WTC11 (cell line): Measurements from ENCODE around the gene PAK1. TPM values are rescaled to one million over a fixed set of nuclear protein-coding genes. Genes with fewer than 3 reads are reported as not detected.
"Not testable (repeated sequence)": the region's sequence is repeated elsewhere in the genome, so short reads cannot be mapped to it uniquely, and the experiment has no call there.

Source experiments
- ATAC-seq: fragments of 200-7000 bp; cut with Tn5 transposase; 2 replicates; pipeline ENCODE4 v1.10.0; 2021; ENCODE audit warnings: mild to moderate bottlenecking, moderate library complexity
- CTCF ChIA-PET: fragments of 300-600 bp; sonication (Branson Sonifier 250); formaldehyde crosslinking; loops from one replicate; lab custom pipeline; 2021; ENCODE audit warnings: antibody characterized with exemption; lab: Charles Lee
- POLR2A ChIA-PET: fragments of 350-600 bp; sonication (Branson Sonifier 250); formaldehyde crosslinking; loops from one replicate; lab custom pipeline; 2021; ENCODE audit warnings: antibody characterized with exemption; lab: Charles Lee
- DNase-seq: peaks from one replicate; pipeline ENCODE4 v3.0.0; 2021; ENCODE audit warnings: low spot score
- H3K27ac Mint-ChIP-seq: 2 replicates; pipeline ENCODE4 v1.8.0; 2021; ENCODE audit warnings: mixed read lengths
- H3K27me3 Mint-ChIP-seq: 2 replicates; pipeline ENCODE4 v1.8.0; 2021; ENCODE audit warnings: low read depth, mild to moderate bottlenecking, moderate library complexity, mixed read lengths
- H3K36me3 Mint-ChIP-seq: 2 replicates; pipeline ENCODE4 v1.8.0; 2021; ENCODE audit warnings: mixed read lengths
- H3K4me1 Mint-ChIP-seq: 2 replicates; pipeline ENCODE4 v1.8.0; 2022; ENCODE audit warnings: mixed read lengths
- H3K4me3 Mint-ChIP-seq: 2 replicates; pipeline ENCODE4 v1.8.0; 2021; ENCODE audit warnings: mild to moderate bottlenecking, moderate library complexity, mixed read lengths
- H3K9me3 Mint-ChIP-seq: 2 replicates; pipeline ENCODE4 v1.8.0; 2021; ENCODE audit warnings: mixed read lengths
- AFF4 ChIP-seq: sonication (generic); formaldehyde crosslinking; IDR thresholded peaks from 2 replicates; pipeline ENCODE4 v1.8.1; 2023; ENCODE audit warnings: mild to moderate bottlenecking, missing genetic modification reagents, borderline replicate concordance
- AR ChIP-seq: fragments of 250-450 bp; sonication (Bioruptor Pico); IDR thresholded peaks from 2 replicates; pipeline ENCODE4 v1.9.0; 2021; ENCODE audit warnings: mild to moderate bottlenecking
- EMX1 ChIP-seq: fragments of 250-450 bp; sonication (Bioruptor Pico); IDR thresholded peaks from 2 replicates; pipeline ENCODE4 v1.8.0; 2021; ENCODE audit warnings: mild to moderate bottlenecking
- ESRRA ChIP-seq: sonication (generic); formaldehyde crosslinking; IDR thresholded peaks from 2 replicates; pipeline ENCODE4 v1.8.1; 2022; ENCODE audit warnings: mild to moderate bottlenecking, missing genetic modification reagents, borderline replicate concordance
- GRHL2 ChIP-seq: fragments of 250-450 bp; sonication (Bioruptor Pico); IDR thresholded peaks from 2 replicates; pipeline ENCODE4 v1.8.0; 2022; ENCODE audit warnings: mild to moderate bottlenecking, moderate library complexity; ENCODE audit not compliant: insufficient replicate concordance, severe bottlenecking
- HMGA2 ChIP-seq: fragments of 250-450 bp; sonication (Bioruptor Pico); IDR thresholded peaks from 2 replicates; pipeline ENCODE4 v1.4.0; 2021; ENCODE audit warnings: mild to moderate bottlenecking, moderate library complexity
- MLX ChIP-seq: sonication (generic); formaldehyde crosslinking; IDR thresholded peaks from 2 replicates; pipeline ENCODE4 v1.8.1; 2023; ENCODE audit warnings: mild to moderate bottlenecking, missing genetic modification reagents, moderate library complexity
- NFYB ChIP-seq: sonication (generic); formaldehyde crosslinking; conservative IDR thresholded peaks from 2 replicates; pipeline ENCODE4 v1.8.0; 2022; ENCODE audit warnings: low read depth, missing genetic modification reagents
- PREB ChIP-seq: sonication (generic); formaldehyde crosslinking; IDR thresholded peaks from 2 replicates; pipeline ENCODE4 v1.8.1; 2022; ENCODE audit warnings: mild to moderate bottlenecking, missing genetic modification reagents, moderate library complexity, borderline replicate concordance
- RELA ChIP-seq: sonication (generic); formaldehyde crosslinking; IDR thresholded peaks from 2 replicates; pipeline ENCODE4 v1.8.1; 2022; ENCODE audit warnings: missing genetic modification reagents, mild to moderate bottlenecking, borderline replicate concordance
- SMAD4 ChIP-seq: sonication (generic); formaldehyde crosslinking; IDR thresholded peaks from 2 replicates; pipeline ENCODE4 v1.8.0; 2022; ENCODE audit warnings: mild to moderate bottlenecking, missing genetic modification reagents
- TEAD4 ChIP-seq: sonication (generic); formaldehyde crosslinking; IDR thresholded peaks from 2 replicates; pipeline ENCODE4 v1.8.0; 2022; ENCODE audit warnings: mild to moderate bottlenecking, missing genetic modification reagents
- TP53 ChIP-seq: sonication (generic); formaldehyde crosslinking; IDR thresholded peaks from 2 replicates; pipeline ENCODE4 v1.8.1; 2023; ENCODE audit warnings: mild to moderate bottlenecking, missing genetic modification reagents
- USF2 ChIP-seq: sonication (generic); formaldehyde crosslinking; IDR thresholded peaks from 2 replicates; pipeline ENCODE4 v1.8.1; 2023; ENCODE audit warnings: mild to moderate bottlenecking, missing genetic modification reagents, moderate library complexity
- ZBTB43 ChIP-seq: sonication (generic); formaldehyde crosslinking; IDR thresholded peaks from 2 replicates; pipeline ENCODE4 v1.8.1; 2023; ENCODE audit warnings: mild to moderate bottlenecking, missing genetic modification reagents
- ZMAT4 ChIP-seq: fragments of 250-450 bp; sonication (Bioruptor Pico); IDR thresholded peaks from 2 replicates; pipeline ENCODE4 v1.9.0; 2021; ENCODE audit warnings: mild to moderate bottlenecking
- ZNF512 ChIP-seq: sonication (generic); formaldehyde crosslinking; IDR thresholded peaks from 2 replicates; pipeline ENCODE4 v1.8.1; 2022; ENCODE audit warnings: missing genetic modification reagents, borderline replicate concordance
- total RNA-seq: library from RNA; stranded (reverse); gene quantifications from 3 replicates; pipeline ENCODE4 v1.2.3, GENCODE V29; 2021

Gene PAK1
- total RNA-seq, 1 experiment from 2014 or later = 160 TPM

- ChIA-PET POLR2A (interaction anchor here (0.6 kb wide), 1 partner anchor 24 kb away, joined by 3 read pairs; no protein-coding TSS in a partner anchor), CTCF (interaction anchor here (0.7 to 0.9 kb wide), 2 partner anchors 26 to 83 kb away, joined by 3 read pairs; no protein-coding TSS in a partner anchor)
- no peaks in the 10 kb centered on the region for H3K4me1 Mint-ChIP-seq
- H3K9me3 Mint-ChIP-seq = no peaks in the 10 kb centered on the region
- DNase-seq = no peak
- no peak for ATAC-seq
- H3K27ac Mint-ChIP-seq = no peak overlapping the region; the same call in 1 of the 2 replicates
- H3K4me3 Mint-ChIP-seq = no peak overlapping the region
- H3K27me3 Mint-ChIP-seq = no peaks in the 10 kb centered on the region
- no peak for TF ChIP-seq TP53
- TF ChIP-seq MLX (CRISPR knock-in tag) = no peak
- TF ChIP-seq EMX1 = no peak
- TF ChIP-seq HMGA2 = no peak
- no peak for TF ChIP-seq ESRRA (CRISPR knock-in tag)
- TF ChIP-seq ZBTB43 = no peak
- TF ChIP-seq TEAD4 (CRISPR knock-in tag) = no peak
- TF ChIP-seq ZMAT4 (CRISPR knock-in tag) = no peak
- peaks cover 35% of the 10 kb centered on the region for H3K36me3 Mint-ChIP-seq
Observed at GRCh38 chr11:77386178-77386577, 87.7 kb downstream of the PAK1 start.

GRCh38 chr11:77385255-77385771 lies 88.6 kb downstream of the PAK1 start:
- POLR2A ChIA-PET, H3K4me1 Mint-ChIP-seq, H3K27ac Mint-ChIP-seq, H3K27me3 Mint-ChIP-seq, ATAC-seq, H3K9me3 Mint-ChIP-seq, DNase-seq, CTCF ChIA-PET, H3K4me3 Mint-ChIP-seq: not testable (repeated sequence)
- peaks cover 28% of the 10 kb centered on the region for H3K36me3 Mint-ChIP-seq

GRCh38 chr11:77384571-77384970 lies 89.3 kb downstream of the PAK1 start:
- POLR2A ChIA-PET = no interaction called here
- TF ChIP-seq RELA (CRISPR knock-in tag) = no peak
- no peak for TF ChIP-seq EMX1
- no peak for TF ChIP-seq GRHL2 (CRISPR knock-in tag)
- no peak for TF ChIP-seq ZNF512 (CRISPR knock-in tag)
- no peak for TF ChIP-seq USF2
- no peak for TF ChIP-seq AR (CRISPR knock-in tag)
- TF ChIP-seq PREB (CRISPR knock-in tag) = no peak
- no peak for TF ChIP-seq SMAD4 (CRISPR knock-in tag)
- no peak for TF ChIP-seq NFYB (CRISPR knock-in tag)
- no peak for TF ChIP-seq AFF4 (CRISPR knock-in tag)

More at GRCh38 chr11:77384571-77384970, 89.3 kb downstream of the PAK1 start:
- Mint-ChIP-seq H3K36me3 (peaks cover 30% of the 10 kb centered on the region), H3K4me1 (no peaks in the 10 kb centered on the region), H3K27ac (no peak overlapping the region), H3K4me3 (no peak overlapping the region), H3K27me3 (no peaks in the 10 kb centered on the region), H3K9me3 (no peaks in the 10 kb centered on the region)
- CTCF ChIA-PET = no interaction called here
- DNase-seq (no peak), ATAC-seq (no peak)
